ENCODE results near the gene STAT5B. TPM values are rescaled to one million over a fixed set of nuclear protein-coding genes. Genes with fewer than 3 reads are reported as not detected.

The STAT5B gene
- total and polyA plus RNA-seq, 2 of the 13 experiments (the other 11 are each of a cell fraction or from before 2014, with no cell fraction given), result 21.0 to 42.8 TPM

GRCh38 chr17:42252597-42253550, 23.3 kb downstream of the STAT5B start (continued):
- TF ChIP-seq ZNF746 (CRISPR knock-in tag; IDR thresholded peaks at IDR 0.05), result no peak
- TF ChIP-seq, protein P1, sequence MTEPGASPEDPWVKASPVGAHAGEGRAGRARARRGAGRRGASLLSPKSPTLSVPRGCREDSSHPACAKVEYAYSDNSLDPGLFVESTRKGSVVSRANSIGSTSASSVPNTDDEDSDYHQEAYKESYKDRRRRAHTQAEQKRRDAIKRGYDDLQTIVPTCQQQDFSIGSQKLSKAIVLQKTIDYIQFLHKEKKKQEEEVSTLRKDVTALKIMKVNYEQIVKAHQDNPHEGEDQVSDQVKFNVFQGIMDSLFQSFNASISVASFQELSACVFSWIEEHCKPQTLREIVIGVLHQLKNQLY (CRISPR knock-in tag; IDR thresholded peaks at IDR 0.05), result no peak
- no peak for TF ChIP-seq RBFOX2 (IDR thresholded peaks at IDR 0.05; ENCODE audit: low read depth, low read length)
- TF ChIP-seq RAD51 (IDR thresholded peaks at IDR 0.05; ENCODE audit: borderline replicate concordance), result no peak
- TF ChIP-seq, protein P2, sequence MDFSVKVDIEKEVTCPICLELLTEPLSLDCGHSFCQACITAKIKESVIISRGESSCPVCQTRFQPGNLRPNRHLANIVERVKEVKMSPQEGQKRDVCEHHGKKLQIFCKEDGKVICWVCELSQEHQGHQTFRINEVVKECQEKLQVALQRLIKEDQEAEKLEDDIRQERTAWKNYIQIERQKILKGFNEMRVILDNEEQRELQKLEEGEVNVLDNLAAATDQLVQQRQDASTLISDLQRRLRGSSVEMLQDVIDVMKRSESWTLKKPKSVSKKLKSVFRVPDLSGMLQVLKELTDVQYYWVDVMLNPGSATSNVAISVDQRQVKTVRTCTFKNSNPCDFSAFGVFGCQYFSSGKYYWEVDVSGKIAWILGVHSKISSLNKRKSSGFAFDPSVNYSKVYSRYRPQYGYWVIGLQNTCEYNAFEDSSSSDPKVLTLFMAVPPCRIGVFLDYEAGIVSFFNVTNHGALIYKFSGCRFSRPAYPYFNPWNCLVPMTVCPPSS (IDR thresholded peaks at IDR 0.05), result no peak
- TF ChIP-seq, protein P3, sequence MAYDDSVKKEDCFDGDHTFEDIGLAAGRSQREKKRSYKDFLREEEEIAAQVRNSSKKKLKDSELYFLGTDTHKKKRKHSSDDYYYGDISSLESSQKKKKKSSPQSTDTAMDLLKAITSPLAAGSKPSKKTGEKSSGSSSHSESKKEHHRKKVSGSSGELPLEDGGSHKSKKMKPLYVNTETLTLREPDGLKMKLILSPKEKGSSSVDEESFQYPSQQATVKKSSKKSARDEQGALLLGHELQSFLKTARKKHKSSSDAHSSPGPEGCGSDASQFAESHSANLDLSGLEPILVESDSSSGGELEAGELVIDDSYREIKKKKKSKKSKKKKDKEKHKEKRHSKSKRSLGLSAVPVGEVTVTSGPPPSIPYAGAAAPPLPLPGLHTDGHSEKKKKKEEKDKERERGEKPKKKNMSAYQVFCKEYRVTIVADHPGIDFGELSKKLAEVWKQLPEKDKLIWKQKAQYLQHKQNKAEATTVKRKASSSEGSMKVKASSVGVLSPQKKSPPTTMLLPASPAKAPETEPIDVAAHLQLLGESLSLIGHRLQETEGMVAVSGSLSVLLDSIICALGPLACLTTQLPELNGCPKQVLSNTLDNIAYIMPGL (CRISPR knock-in tag; IDR thresholded peaks at IDR 0.05; ENCODE audit: borderline replicate concordance in 1 of 2, low read depth in 1 of 2), result no peak
- no peak for TF ChIP-seq ZNF670 (CRISPR knock-in tag; IDR thresholded peaks at IDR 0.05; ENCODE audit: borderline replicate concordance)
- no peak for TF ChIP-seq ELF4 (CRISPR knock-in tag; IDR thresholded peaks at IDR 0.05; ENCODE audit: borderline replicate concordance)
- no peak for TF ChIP-seq POGZ (CRISPR knock-in tag; IDR thresholded peaks at IDR 0.05)
